NCI-H2196 (cell line): ENCODE data around the gene OPRL1.

Source experiments
- DNase-seq: peaks from one replicate; lab custom pipeline; 2025; ENCODE audit not compliant: unreplicated experiment; lab: John Stamatoyannopoulos, UW

Gene OPRL1

GRCh38 chr20:64042054-64042781 is 37.7 kb upstream of the OPRL1 start:
- peak; percentile 28 for DNase-seq

DNA sequence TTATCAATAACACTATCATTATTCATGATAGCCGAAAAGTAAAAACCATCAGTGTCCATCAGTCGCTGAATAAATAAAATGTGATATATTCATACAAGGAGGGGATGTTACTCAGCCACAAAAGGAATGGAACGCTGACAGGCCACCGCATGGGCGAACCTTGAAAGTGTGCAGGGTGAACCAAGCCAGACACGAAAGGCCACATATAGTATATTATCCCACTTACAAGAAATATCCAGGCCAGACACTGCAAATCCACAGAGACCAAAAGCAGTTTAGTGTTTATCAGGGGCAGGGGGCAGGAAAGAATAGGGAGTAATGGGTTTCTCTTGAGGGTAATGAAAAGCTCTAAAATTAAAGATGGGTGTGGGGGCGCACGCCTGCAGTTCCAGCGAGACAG is 36.1 kb upstream of the OPRL1 start:
- no peak for DNase-seq

GRCh38 chr20:64044484-64045247 is 35.2 kb upstream of the OPRL1 start:
- no peak for DNase-seq

- DNase-seq, result no peak
Measured at GRCh38 chr20:64045346-64046011, 34.4 kb upstream of the OPRL1 start.

GRCh38 chr20:64047046-64047389 is 32.9 kb upstream of the OPRL1 start:
- no peak for DNase-seq

DNA sequence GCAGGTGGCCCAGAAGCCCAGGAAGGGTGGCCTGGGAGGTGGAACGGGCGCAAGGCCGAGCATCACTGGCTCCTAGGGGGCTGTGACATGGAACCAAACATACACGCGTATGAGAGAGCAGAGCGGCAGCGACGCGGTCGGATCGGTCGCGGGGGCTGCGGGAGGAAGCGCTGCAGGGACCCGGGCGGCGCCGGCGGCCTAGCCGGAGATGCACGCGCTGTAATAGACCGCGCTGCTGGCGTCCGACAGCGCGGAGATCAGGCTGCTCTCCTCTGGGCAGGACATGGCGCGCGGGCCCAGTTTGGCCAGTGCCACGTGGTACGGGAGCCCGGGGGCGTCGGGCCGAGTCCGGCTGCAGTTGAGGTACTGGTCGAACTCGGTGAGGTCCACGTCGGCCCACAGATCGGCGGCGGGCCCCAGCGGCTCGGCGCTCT is 31.9 kb upstream of the OPRL1 start:
- no peak for DNase-seq

DNA sequence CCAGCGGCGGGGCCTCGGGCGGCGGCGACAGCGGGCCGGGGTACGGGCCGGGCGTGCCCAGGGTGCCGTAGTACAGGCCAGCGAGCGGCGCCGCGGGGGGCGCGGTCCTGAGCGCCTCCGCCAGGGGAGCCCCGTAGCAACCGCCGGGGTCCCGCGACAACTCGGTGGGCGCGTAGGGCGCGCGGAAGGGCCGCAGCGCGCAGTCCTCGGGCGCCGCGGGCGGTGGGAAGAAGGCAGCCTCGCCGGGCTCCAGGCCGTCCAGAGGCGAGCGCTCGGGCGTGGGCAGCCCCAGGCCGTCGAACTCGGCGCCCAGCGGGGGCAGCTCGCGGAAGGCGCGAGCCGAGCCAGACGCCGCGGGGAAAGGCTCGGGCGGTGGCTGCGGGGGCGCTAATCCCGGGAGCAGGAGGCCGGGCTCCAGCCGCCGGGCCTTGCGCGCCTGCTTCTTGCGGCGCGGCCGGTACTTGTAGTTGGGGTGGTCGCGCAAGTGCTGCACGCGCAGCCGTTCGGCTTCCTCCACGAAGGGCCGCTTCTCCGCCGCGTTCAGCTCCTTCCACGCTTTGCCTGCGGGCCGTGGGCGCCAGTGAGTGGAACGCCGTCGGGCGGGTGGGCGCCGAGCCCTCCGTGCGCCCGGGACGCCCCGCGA is 31.4 kb upstream of the OPRL1 start:
- no peak for DNase-seq

- peak; percentile 34 for DNase-seq
Measured at GRCh38 chr20:64049060-64049877, 30.6 kb upstream of the OPRL1 start, which contains the start of gene SOX18. TSS of gene SOX18 (minus strand) at chr20:64049639. CDS start at chr20:64049516, 123 bp downstream.

- no peak for DNase-seq
Measured at GRCh38 chr20:64049878-64050260, 30.0 kb upstream of the OPRL1 start.

- DNase-seq, result no peak
Measured at GRCh38 chr20:64050261-64051032, 29.4 kb upstream of the OPRL1 start.

DNA sequence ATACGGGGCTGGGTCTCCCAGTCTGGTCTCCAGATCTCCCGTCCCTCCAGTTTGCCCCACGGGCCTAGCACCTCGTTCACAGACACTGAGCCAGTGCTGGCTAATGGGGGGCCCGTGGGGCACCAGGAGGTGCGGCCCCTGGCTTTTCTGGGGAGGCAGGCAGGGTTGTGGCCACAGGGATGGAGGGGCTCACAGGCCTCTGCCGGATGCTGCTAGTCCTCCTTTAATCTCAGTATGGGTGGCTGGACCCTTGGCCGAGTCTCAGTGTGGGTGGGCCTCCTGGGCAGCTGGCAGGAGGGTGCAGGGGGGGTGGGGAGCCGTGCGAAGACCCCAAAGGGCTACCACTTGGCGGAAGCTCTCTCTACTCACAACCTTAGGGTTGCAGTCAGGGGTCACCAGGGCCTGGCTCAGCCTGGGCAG is 28.8 kb upstream of the OPRL1 start:
- no peak for DNase-seq

- DNase-seq, result no peak
Measured at GRCh38 chr20:64051561-64052325, 28.1 kb upstream of the OPRL1 start.

DNA sequence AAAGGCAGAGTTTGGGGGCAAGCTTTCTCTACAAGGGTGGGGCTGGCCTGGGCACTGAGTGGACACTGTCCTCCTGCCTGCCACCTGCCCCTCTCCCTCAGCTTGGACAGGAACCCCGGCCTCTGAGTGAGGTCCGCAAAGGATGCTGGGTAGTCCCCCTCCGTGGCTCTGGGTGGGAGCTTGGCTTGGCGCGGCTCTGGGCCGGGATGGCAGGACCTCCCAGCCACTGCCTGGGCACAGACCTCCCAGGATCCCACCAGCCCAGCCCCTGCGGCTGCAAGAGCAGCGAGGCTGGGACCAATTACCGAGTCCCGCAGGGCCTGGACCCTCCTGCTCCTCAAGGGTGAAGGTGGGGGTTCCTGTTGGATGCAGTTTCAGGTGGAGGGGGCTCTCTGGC is 27.6 kb upstream of the OPRL1 start:
- no peak for DNase-seq

- DNase-seq, result no peak
Measured at GRCh38 chr20:64052987-64053840, 26.7 kb upstream of the OPRL1 start.

DNA sequence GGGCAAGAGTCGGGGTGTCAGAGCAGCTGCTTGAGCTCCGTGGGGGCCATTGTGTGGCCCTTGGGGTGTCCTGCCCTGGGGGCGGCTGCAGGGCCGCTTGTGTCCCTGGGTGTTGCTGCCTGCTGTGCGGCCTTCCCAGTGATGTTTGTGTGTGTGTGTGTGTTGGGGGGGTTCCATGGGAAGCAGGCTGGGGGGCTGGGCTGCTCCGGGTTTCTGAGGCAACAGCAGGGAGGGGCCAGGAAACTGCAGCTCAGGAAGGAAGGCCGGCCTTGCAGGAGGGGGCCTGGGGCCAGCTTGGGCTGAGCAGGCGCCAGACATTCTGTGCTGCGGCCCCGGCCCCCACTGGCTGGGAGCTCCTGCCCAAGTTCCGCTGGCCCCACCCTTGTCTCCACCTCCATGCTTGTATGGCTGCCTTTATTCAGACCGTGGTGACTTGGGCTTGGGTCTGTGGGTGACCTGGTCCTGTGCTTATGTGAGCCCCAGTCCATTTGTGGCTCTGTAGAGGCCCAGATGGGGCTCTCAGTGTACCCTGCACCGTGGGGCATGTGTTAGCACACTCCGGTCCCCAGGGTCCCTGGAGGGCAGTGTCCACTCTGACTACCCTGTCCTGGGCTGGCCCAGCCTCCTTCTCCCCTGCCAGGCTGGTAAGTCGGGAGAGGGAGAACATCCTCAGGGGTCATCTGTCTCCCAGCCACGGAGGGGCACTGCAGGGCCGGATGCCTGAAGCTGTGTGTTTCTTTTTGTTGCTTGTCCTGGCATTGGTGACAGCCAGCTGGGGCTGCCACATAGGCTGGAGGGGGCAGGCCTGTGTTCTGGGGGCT is 25.8 kb upstream of the OPRL1 start:
- DNase-seq, result no peak

DNA sequence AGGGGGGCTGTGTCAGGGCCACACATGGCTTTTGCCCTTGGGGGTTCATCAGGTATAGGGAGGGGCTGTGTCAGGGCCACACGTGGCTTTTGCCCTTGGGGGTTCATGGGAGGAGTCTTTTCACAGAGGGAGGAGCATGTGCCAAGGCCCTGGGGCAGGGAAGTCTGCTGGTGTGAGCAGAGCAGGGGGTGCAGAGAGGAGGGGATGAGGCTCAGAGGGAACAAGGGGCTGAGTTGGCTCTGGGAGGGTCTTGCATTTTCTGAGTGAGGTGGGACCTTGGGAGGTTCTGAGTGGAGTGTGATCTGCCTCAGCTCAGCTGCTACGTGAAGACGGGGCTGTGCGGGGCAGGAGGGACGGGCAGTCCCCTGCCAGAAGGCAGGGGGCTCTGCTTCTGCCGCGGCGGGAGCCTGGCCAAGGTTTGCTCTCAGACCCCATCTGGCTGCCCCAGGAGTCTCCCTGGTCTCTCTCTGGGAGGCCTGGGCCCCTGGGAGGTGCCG is 24.4 kb upstream of the OPRL1 start:
- DNase-seq, result no peak
